ENCODE data around the gene C4BPA.

DNA sequence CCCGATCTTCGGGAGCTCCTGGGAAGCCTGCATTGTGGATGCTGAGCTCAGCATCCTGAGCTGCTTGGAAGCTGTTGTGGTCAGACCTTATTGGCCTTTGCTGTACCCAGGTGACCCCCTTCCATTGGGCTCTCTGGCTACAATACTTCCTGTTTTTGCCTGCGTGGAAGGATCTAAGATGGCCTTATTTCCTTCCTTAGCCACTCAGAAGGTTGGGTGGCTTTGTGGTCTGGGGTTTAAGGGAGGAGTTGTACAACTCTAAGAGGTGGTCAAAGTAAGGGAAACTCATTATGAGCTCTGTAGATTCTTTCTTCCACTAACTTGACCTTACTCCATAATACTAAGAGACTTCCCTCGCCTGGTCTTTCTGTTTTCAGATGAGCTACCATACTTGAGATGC lies 33.2 kb upstream of the C4BPA start:
- no peak for TF ChIP-seq POLR2A (IDR thresholded peaks at IDR 0.05)
- TF ChIP-seq CTCF (IDR thresholded peaks at IDR 0.05): no peak

Data from esophagus squamous epithelium (tissue), 4 donors.